Germinal center (tissue), 1 donor: ENCODE data around the gene NDUFA11.
"Not testable (repeated sequence)": the region's sequence is repeated elsewhere in the genome, so short reads cannot be mapped to it uniquely, and the experiment has no call there.

Source experiments
- DNase-seq: peaks from one replicate; pipeline ENCODE4 v3.0.0; 2012; ENCODE audit warnings: mixed read lengths, low spot score

Gene NDUFA11

GRCh38 chr19:5889288-5889971, 14.2 kb downstream of the NDUFA11 start:
- DNase-seq: no peak

- DNase-seq: not testable (repeated sequence)
These were observed 19.4 kb downstream of the NDUFA11 start for GRCh38 chr19:5884065-5884811.

- not testable (repeated sequence) for DNase-seq
These were observed 20.3 kb downstream of the NDUFA11 start for GRCh38 chr19:5883157-5883873.

GRCh38 chr19:5882421-5882968, 21.1 kb downstream of the NDUFA11 start:
- DNase-seq: no peak

GRCh38 chr19:5881543-5882299, 21.9 kb downstream of the NDUFA11 start:
- DNase-seq: no peak

GRCh38 chr19:5880604-5881078, 22.9 kb downstream of the NDUFA11 start:
- DNase-seq: no peak

GRCh38 chr19:5880196-5880595, 23.4 kb downstream of the NDUFA11 start:
- DNase-seq: no peak

- no peak for DNase-seq
These were observed 25.7 kb downstream of the NDUFA11 start for GRCh38 chr19:5877882-5878281.

- DNase-seq: no peak
These were observed 26.2 kb downstream of the NDUFA11 start for GRCh38 chr19:5877427-5877826.

GRCh38 chr19:5874496-5874895, 29.1 kb downstream of the NDUFA11 start:
- not testable (repeated sequence) for DNase-seq

GRCh38 chr19:5873617-5874199, 29.9 kb downstream of the NDUFA11 start:
- no peak for DNase-seq

GRCh38 chr19:5870986-5871394, 32.6 kb downstream of the NDUFA11 start:
- no peak for DNase-seq

- no peak for DNase-seq
These were observed 36.1 kb downstream of the NDUFA11 start for GRCh38 chr19:5867201-5868136.

- no peak for DNase-seq
These were observed 37.8 kb downstream of the NDUFA11 start for GRCh38 chr19:5865772-5866171.

- DNase-seq: peak; percentile 27
These were observed 38.7 kb downstream of the NDUFA11 start for GRCh38 chr19:5864725-5865486.

- DNase-seq: no peak
These were observed 39.4 kb downstream of the NDUFA11 start for GRCh38 chr19:5864013-5864720.

- DNase-seq: no peak
These were observed 40.4 kb downstream of the NDUFA11 start for GRCh38 chr19:5863030-5863665.
